Measurements from ENCODE around the gene LRRC7.

DNA sequence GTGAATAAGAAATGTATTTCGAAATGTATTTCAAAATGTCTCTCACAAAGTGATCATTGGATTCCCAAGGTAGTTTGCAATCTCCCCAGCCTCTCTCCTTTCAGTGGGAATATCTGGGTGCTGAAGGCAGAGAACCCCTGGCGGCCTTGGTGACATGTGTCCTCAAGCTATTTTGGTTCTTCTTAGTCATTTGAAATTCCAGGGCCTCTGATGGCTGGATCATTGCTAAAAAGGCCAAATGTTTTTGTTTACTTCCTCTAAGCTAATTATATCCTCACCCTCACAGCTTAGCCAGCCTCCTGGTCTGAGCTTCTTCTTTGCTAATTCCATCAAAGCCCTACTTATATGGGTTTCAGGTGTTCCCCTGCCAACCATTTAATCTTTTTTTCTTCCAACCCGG, 566.4 kb downstream of the LRRC7 start:
- TF ChIP-seq, protein P1, sequence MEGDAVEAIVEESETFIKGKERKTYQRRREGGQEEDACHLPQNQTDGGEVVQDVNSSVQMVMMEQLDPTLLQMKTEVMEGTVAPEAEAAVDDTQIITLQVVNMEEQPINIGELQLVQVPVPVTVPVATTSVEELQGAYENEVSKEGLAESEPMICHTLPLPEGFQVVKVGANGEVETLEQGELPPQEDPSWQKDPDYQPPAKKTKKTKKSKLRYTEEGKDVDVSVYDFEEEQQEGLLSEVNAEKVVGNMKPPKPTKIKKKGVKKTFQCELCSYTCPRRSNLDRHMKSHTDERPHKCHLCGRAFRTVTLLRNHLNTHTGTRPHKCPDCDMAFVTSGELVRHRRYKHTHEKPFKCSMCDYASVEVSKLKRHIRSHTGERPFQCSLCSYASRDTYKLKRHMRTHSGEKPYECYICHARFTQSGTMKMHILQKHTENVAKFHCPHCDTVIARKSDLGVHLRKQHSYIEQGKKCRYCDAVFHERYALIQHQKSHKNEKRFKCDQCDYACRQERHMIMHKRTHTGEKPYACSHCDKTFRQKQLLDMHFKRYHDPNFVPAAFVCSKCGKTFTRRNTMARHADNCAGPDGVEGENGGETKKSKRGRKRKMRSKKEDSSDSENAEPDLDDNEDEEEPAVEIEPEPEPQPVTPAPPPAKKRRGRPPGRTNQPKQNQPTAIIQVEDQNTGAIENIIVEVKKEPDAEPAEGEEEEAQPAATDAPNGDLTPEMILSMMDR (IDR thresholded peaks at IDR 0.05) = no peak
- TF ChIP-seq POLR2A (IDR thresholded peaks at IDR 0.05) = no peak
